ENCODE measurements around the gene SLC4A5. TPM values are rescaled to one million over a fixed set of nuclear protein-coding genes. Genes with fewer than 3 reads are reported as not detected.

SLC4A5 gene
- total RNA-seq, 1 donor, result 0.36 TPM

- peak; percentile 88 for DNase-seq (ENCODE audit: insufficient read length, low spot score, missing footprints)
- peak overlapping the region; percentile 68 for H2AFZ ChIP-seq (ENCODE audit: low read length)
Measured at GRCh38 chr2:74261204-74261864, 81.9 kb downstream of the SLC4A5 start.

GRCh38 chr2:74260495-74260894 is 82.7 kb downstream of the SLC4A5 start:
- Histone ChIP-seq H3K27me3 (ENCODE audit: insufficient read depth, low read length) (no peaks in the 10 kb centered on the region), H4K20me1 (ENCODE audit: insufficient read depth, low read length) (no peaks in the 10 kb centered on the region), H3K27ac (ENCODE audit: low read depth, low read length) (no peak overlapping the region), H3K4me1 (ENCODE audit: insufficient read depth, low read length) (no peaks in the 10 kb centered on the region), H3K9me3 (ENCODE audit: low read depth, low read length) (no peaks in the 10 kb centered on the region), H3K79me2 (ENCODE audit: insufficient read depth, low read length) (no peaks in the 10 kb centered on the region), H3K4me2 (ENCODE audit: insufficient read depth, low read length) (no peak overlapping the region), H2AFZ (ENCODE audit: low read length) (no peak overlapping the region), H3K4me3 (ENCODE audit: insufficient read depth, low read length) (no peak overlapping the region), H3K36me3 (ENCODE audit: insufficient read depth, low read length) (no peaks in the 10 kb centered on the region)
- TF ChIP-seq, protein P1, sequence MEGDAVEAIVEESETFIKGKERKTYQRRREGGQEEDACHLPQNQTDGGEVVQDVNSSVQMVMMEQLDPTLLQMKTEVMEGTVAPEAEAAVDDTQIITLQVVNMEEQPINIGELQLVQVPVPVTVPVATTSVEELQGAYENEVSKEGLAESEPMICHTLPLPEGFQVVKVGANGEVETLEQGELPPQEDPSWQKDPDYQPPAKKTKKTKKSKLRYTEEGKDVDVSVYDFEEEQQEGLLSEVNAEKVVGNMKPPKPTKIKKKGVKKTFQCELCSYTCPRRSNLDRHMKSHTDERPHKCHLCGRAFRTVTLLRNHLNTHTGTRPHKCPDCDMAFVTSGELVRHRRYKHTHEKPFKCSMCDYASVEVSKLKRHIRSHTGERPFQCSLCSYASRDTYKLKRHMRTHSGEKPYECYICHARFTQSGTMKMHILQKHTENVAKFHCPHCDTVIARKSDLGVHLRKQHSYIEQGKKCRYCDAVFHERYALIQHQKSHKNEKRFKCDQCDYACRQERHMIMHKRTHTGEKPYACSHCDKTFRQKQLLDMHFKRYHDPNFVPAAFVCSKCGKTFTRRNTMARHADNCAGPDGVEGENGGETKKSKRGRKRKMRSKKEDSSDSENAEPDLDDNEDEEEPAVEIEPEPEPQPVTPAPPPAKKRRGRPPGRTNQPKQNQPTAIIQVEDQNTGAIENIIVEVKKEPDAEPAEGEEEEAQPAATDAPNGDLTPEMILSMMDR (IDR thresholded peaks at IDR 0.05; ENCODE audit: extremely low read depth, low read depth, low read length), result no peak
- peak; percentile 72 for DNase-seq (ENCODE audit: insufficient read length, low spot score, missing footprints)

More at GRCh38 chr2:74261204-74261864, 81.9 kb downstream of the SLC4A5 start:
- Histone ChIP-seq H3K79me2 (ENCODE audit: insufficient read depth, low read length) (no peaks in the 10 kb centered on the region), H4K20me1 (ENCODE audit: insufficient read depth, low read length) (no peaks in the 10 kb centered on the region), H3K4me1 (ENCODE audit: insufficient read depth, low read length) (no peaks in the 10 kb centered on the region), H3K27ac (ENCODE audit: low read depth, low read length) (no peak overlapping the region), H3K27me3 (ENCODE audit: insufficient read depth, low read length) (no peaks in the 10 kb centered on the region), H3K9me3 (ENCODE audit: low read depth, low read length) (no peaks in the 10 kb centered on the region), H3K4me3 (ENCODE audit: insufficient read depth, low read length) (no peak overlapping the region), H3K36me3 (ENCODE audit: insufficient read depth, low read length) (no peaks in the 10 kb centered on the region), H3K4me2 (ENCODE audit: insufficient read depth, low read length) (no peak overlapping the region)
- TF ChIP-seq, protein P1 (IDR thresholded peaks at IDR 0.05; ENCODE audit: extremely low read depth, low read depth, low read length), result peak; percentile 60

DNA sequence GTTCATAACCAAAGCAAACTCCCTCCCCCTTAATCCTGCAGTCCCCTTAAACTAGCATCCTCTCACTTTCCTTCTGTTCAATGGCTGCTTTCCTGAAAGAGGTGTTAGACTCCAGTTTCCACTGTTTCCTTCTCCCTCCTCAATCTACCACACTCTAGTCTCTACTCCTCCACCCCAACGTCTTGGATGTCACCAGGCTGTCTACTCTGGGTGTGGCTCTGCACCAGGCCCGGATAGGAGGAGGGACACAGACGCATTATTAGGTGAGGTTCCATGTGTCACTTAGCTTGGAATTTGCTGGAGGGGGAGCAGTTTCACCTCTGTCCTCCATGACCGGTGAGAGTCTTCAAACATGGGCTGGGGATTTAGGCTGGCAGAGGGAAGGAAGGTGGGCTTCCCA is 83.5 kb downstream of the SLC4A5 start:
- Histone ChIP-seq H4K20me1 (ENCODE audit: insufficient read depth, low read length) (no peaks in the 10 kb centered on the region), H3K79me2 (ENCODE audit: insufficient read depth, low read length) (no peaks in the 10 kb centered on the region), H3K4me2 (ENCODE audit: insufficient read depth, low read length) (no peak overlapping the region), H3K36me3 (ENCODE audit: insufficient read depth, low read length) (no peaks in the 10 kb centered on the region), H3K27me3 (ENCODE audit: insufficient read depth, low read length) (no peaks in the 10 kb centered on the region), H3K27ac (ENCODE audit: low read depth, low read length) (no peak overlapping the region), H3K4me1 (ENCODE audit: insufficient read depth, low read length) (no peaks in the 10 kb centered on the region), H3K9me3 (ENCODE audit: low read depth, low read length) (no peaks in the 10 kb centered on the region), H2AFZ (ENCODE audit: low read length) (no peak overlapping the region), H3K4me3 (ENCODE audit: insufficient read depth, low read length) (no peak overlapping the region)
- TF ChIP-seq, protein P1 (IDR thresholded peaks at IDR 0.05; ENCODE audit: extremely low read depth, low read depth, low read length), result no peak
- no peak for DNase-seq (ENCODE audit: insufficient read length, low spot score, missing footprints)

GRCh38 chr2:74259191-74259590 is 84.0 kb downstream of the SLC4A5 start:
- Histone ChIP-seq H3K4me2 (ENCODE audit: insufficient read depth, low read length) (no peak overlapping the region), H3K27me3 (ENCODE audit: insufficient read depth, low read length) (no peaks in the 10 kb centered on the region), H3K4me1 (ENCODE audit: insufficient read depth, low read length) (peaks cover under 1% of the 10 kb centered on the region), H3K36me3 (ENCODE audit: insufficient read depth, low read length) (no peaks in the 10 kb centered on the region), H2AFZ (ENCODE audit: low read length) (no peak overlapping the region), H3K79me2 (ENCODE audit: insufficient read depth, low read length) (no peaks in the 10 kb centered on the region), H3K4me3 (ENCODE audit: insufficient read depth, low read length) (no peak overlapping the region), H3K9me3 (ENCODE audit: low read depth, low read length) (no peaks in the 10 kb centered on the region), H3K27ac (ENCODE audit: low read depth, low read length) (no peak overlapping the region), H4K20me1 (ENCODE audit: insufficient read depth, low read length) (no peaks in the 10 kb centered on the region)
- TF ChIP-seq, protein P1 (IDR thresholded peaks at IDR 0.05; ENCODE audit: extremely low read depth, low read depth, low read length), result no peak
- no peak for DNase-seq (ENCODE audit: insufficient read length, low spot score, missing footprints)

All from osteoblast (primary cell).